Endothelial cell of umbilical vein (primary cell): Measurements from ENCODE around the gene TMEM106C.

Source experiments
- EZH2 ChIP-seq: IDR thresholded peaks from 2 replicates; pipeline ENCODE4 v1.6.1; 2012; ENCODE audit warnings: borderline replicate concordance, low read depth, mild to moderate bottlenecking, moderate library complexity, low read length, inconsistent platforms; ENCODE audit not compliant: severe bottlenecking
- POLR2A ChIP-seq: IDR thresholded peaks from 2 replicates; pipeline ENCODE4 v1.6.1; 2012; ENCODE audit warnings: low read depth, mild to moderate bottlenecking, control low read depth, low read length
- POLR2AphosphoS5 ChIP-seq: IDR thresholded peaks from 2 replicates; pipeline ENCODE4 v1.6.1; 2012; ENCODE audit warnings: low read depth, mild to moderate bottlenecking, control low read depth, low read length, moderate library complexity; ENCODE audit not compliant: insufficient read depth
- TF ChIP-seq, protein P1 (sequence below), 2 donors: IDR thresholded peaks; 1 replicate in 1 of 2; 2 replicates in 1 of 2; pipeline ENCODE4 v1.5.1; 2011; ENCODE audit warnings: low read length in 2 of 2, mild to moderate bottlenecking in 2 of 2, moderate library complexity in 2 of 2, control low read depth in 1 of 2, inconsistent platforms in 1 of 2, low read depth in 1 of 2; ENCODE audit not compliant: insufficient read depth in 1 of 2; ENCODE audit errors: extremely low read depth in 1 of 2

DNA sequence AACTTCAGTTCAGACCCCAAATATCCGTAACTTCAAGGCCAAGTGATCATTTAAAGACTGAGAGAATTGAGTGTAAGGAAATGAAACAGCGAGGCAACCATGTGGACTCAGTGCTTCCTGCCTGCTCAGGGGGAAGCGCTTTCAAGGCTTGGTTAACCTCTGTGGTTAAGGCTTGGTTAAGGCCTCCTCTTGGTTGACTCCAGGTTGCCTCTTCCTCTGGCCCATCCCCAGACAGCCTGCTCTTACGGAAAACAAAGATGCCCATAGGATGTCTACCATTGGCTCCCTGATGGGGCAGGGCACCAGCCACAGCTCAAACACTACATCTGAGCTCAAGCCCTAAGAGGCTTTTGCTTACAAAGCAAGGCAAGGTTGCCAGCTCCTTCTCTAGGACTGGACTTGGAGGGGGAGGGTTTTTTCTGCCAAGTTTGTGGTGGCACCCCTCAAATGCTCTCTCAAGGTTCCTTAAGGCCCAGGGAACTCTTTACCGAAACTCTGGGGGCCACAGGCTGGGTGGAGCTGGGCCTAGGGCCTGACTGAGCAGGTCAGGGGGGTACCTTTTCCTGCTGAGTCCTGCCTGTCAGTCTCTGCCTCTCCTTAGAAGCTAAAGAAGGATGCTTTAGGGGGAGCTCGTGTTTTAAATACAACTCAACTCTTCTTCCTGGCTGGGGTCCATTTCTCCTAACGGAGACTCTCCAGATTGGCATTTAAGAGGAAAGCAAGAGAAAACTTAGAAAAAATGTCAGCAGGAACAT lies 27.1 kb downstream of the TMEM106C start:
- TF ChIP-seq EZH2 (no peak), POLR2A (no peak), POLR2AphosphoS5 (no peak)
- TF ChIP-seq, protein P1, sequence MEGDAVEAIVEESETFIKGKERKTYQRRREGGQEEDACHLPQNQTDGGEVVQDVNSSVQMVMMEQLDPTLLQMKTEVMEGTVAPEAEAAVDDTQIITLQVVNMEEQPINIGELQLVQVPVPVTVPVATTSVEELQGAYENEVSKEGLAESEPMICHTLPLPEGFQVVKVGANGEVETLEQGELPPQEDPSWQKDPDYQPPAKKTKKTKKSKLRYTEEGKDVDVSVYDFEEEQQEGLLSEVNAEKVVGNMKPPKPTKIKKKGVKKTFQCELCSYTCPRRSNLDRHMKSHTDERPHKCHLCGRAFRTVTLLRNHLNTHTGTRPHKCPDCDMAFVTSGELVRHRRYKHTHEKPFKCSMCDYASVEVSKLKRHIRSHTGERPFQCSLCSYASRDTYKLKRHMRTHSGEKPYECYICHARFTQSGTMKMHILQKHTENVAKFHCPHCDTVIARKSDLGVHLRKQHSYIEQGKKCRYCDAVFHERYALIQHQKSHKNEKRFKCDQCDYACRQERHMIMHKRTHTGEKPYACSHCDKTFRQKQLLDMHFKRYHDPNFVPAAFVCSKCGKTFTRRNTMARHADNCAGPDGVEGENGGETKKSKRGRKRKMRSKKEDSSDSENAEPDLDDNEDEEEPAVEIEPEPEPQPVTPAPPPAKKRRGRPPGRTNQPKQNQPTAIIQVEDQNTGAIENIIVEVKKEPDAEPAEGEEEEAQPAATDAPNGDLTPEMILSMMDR (IDR thresholded peaks at IDR 0.05; ENCODE audit: extremely low read depth in 1 of 2, insufficient read depth in 1 of 2, low read depth in 1 of 2, low read length in 2 of 2): no peak
